Measurements from ENCODE around the gene SNAPC4. TPM values are rescaled to one million over a fixed set of nuclear protein-coding genes. Genes with fewer than 3 reads are reported as not detected.

SNAPC4 gene
- total RNA-seq, 1 experiment from 2014 or later = 8.9 TPM

DNA sequence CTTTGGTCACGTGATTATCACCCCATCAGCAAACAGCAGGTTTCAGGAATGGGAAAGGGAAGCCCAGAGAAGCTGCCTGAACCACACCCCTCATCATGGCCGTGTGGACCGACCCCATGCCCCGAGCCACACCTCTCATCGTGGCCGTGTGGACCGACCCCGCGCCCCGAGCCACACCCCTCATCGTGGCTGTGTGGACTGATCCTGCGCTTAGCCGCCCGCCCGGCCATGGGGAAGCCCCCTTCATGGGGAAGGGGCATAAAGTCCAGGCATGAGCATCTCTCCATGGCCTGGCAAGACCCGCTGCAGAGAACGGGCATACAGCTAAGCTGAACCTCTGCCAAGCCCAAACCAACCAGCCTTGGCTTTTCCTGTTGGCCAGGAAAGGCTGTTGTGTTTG, 6.4 kb downstream of the SNAPC4 start:
- Histone ChIP-seq H3K4me1 (no peaks in the 10 kb centered on the region; the same call in 1 of the 2 replicates), H3K9me3 (replicated peaks) (no peaks in the 10 kb centered on the region), H3K27me3 (no peaks in the 10 kb centered on the region), H3K27ac (no peak overlapping the region), H3K36me3 (peaks cover 44% of the 10 kb centered on the region), H3K4me3 (no peak overlapping the region)
- no peak for DNase-seq

DNA sequence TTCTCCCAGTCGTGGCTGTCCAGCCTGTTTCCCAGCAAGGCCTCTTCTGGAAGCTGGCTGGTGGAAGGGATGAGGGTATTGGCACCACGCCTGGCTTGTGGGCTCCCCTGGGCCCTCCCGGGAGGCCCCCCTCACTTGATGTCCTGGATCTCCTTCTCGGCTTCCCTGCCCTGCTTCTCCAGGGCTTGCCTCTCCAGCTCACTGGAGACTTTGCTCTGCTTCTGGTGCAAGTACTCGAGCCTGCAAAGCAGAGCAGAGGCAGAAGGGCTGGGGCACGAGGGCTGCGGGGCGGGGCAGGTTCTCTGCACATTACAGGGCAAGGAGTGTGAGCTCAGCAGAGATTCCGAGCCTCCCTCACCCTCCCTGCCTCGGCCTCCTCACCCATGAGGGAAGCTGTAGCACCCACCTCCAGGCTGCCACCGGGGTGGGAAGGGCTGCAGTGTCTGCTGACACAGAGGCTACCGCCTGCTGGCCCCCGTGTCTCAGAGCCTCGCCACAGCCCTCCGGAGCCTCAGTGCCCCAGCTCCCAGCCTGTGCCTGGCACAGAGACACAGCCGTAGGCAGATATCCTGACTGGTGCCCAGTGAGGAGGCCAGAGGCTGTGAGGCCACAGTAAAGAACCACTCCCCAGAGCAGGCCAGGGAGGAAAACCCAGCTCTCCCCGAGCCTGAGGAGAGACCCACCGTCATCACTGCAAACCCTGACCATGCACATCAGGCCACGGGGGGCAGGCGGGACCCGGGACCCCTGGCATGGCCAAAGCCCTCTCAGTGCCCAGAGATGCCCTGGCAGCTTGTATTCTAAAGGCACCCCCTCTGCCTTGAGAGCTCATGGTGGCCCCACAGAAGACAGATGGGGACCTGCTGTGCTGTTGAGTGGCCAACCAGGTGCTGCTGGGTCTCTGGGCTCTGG, 7.2 kb downstream of the SNAPC4 start:
- no peaks in the 10 kb centered on the region for H3K4me1 ChIP-seq
- H3K9me3 ChIP-seq (replicated peaks) = no peaks in the 10 kb centered on the region
- no peaks in the 10 kb centered on the region for H3K27me3 ChIP-seq
- peaks cover 47% of the 10 kb centered on the region for H3K36me3 ChIP-seq
- H3K27ac ChIP-seq = no peak overlapping the region
- no peak overlapping the region for H3K4me3 ChIP-seq
- no peak for DNase-seq

GRCh38 chr9:136391737-136392537, 8.0 kb downstream of the SNAPC4 start:
- H3K4me3 ChIP-seq = no peak overlapping the region
- no peaks in the 10 kb centered on the region for H3K27me3 ChIP-seq
- H3K27ac ChIP-seq = no peak overlapping the region
- no peaks in the 10 kb centered on the region for H3K4me1 ChIP-seq
- no peak for DNase-seq
- peaks cover 54% of the 10 kb centered on the region for H3K36me3 ChIP-seq
- H3K9me3 ChIP-seq (replicated peaks) = no peaks in the 10 kb centered on the region

GRCh38 chr9:136389396-136389795, 10.6 kb downstream of the SNAPC4 start:
- H3K36me3 ChIP-seq = peaks cover 55% of the 10 kb centered on the region
- H3K27ac ChIP-seq = no peak overlapping the region
- H3K9me3 ChIP-seq (replicated peaks) = no peaks in the 10 kb centered on the region
- H3K4me3 ChIP-seq = no peak overlapping the region
- H3K27me3 ChIP-seq = no peaks in the 10 kb centered on the region
- no peaks in the 10 kb centered on the region for H3K4me1 ChIP-seq
- no peak for DNase-seq

DNA sequence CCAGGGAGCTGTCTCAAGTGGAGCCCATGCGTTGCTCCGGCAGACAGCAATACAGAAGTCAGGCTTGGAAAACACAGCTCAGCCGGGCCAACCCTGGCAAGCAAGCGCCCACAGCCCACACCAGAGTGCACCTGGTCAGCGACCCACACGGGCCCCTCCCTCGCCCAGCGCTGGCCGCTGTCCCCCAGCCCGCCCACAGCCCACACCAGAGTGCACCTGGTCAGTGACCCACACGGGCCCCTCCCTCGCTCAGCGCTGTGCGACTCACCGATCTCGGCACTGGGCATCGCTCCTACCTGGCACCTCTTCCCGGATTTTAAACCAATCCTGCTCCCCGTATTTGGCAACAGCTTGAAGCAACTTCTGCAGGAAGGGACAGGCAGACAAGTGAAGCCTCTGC, 12.8 kb downstream of the SNAPC4 start:
- no peak overlapping the region for H3K4me3 ChIP-seq
- H3K27me3 ChIP-seq = no peaks in the 10 kb centered on the region
- peaks cover 57% of the 10 kb centered on the region for H3K36me3 ChIP-seq

DNA sequence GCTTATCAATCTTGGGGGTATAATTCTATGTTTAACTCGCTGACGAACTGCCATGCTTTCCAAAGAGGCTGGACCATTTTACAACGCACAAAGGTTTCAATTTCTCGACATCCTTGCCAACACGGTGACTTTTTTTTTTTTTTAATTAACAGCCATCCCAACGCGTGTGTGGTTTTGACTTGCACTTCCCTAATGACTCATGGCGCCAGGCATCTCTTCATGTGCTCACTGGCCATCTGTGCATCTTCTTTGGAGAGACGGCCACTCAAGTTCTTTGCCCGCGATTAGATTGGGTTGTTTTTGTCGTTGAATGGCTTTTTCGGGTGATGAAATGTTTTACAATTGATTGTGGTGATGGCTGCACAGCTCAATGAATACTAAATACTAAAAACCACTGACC, 14.0 kb downstream of the SNAPC4 start:
- H3K27me3 ChIP-seq = no peaks in the 10 kb centered on the region
- DNase-seq = no peak
- H3K4me3 ChIP-seq = no peak overlapping the region
- H3K9me3 ChIP-seq (replicated peaks) = no peaks in the 10 kb centered on the region
- no peak overlapping the region for H3K27ac ChIP-seq
- H3K36me3 ChIP-seq = peaks cover 59% of the 10 kb centered on the region
- H3K4me1 ChIP-seq = no peaks in the 10 kb centered on the region

More for the DNA sequence above, 12.8 kb downstream of the SNAPC4 start:
- H3K4me1 ChIP-seq = no peaks in the 10 kb centered on the region
- no peaks in the 10 kb centered on the region for H3K9me3 ChIP-seq (replicated peaks)
- H3K27ac ChIP-seq = no peak overlapping the region
- DNase-seq = no peak

DNA sequence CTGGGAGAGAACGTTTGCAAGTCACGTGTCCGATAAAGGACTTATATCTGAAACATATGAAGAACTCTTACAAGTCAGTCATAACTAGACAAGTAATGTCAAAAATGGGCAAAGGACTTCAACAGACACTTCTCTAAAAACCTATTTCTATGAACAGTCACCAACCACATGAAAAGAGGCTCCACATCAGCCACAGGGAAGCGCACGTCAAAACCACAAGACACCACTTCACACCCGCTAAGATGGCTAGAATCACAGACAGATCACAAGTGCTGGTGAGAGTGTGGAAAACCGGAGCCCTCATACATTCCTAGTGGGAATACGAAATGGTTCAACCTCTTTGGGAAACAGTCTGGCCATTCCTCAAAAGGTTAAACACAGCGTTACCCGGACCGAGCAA, 15.0 kb downstream of the SNAPC4 start:
- Histone ChIP-seq H3K4me1 (no peaks in the 10 kb centered on the region), H3K27me3 (no peaks in the 10 kb centered on the region), H3K36me3 (peaks cover 58% of the 10 kb centered on the region), H3K4me3 (no peak overlapping the region), H3K27ac (no peak overlapping the region), H3K9me3 (replicated peaks) (no peaks in the 10 kb centered on the region)
- no peak for DNase-seq

DNA sequence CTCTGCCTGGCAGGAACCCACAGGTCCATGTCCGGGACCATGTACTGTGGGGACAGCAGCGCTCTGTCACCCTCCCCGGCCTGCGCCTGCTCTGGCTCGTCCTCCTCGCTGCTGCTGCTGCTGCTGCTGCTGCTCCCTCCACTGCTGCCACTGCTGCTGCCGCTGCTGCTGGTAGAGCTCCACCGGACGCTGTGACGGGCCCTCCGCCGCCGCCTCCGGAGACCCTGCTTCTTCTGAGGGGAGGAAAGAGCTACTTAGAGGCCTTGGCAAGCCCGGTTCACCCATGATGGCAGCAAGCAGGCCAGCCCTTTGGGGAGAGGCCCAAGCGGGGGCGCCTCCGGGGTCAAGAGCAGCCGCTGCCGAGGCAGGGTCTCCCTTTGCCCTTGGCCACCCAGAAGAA, 16.5 kb downstream of the SNAPC4 start:
- H3K9me3 ChIP-seq (replicated peaks) = no peaks in the 10 kb centered on the region
- H3K36me3 ChIP-seq = peaks cover 44% of the 10 kb centered on the region
- H3K4me1 ChIP-seq = no peaks in the 10 kb centered on the region
- H3K27me3 ChIP-seq = no peaks in the 10 kb centered on the region
- no peak for DNase-seq
- no peak overlapping the region for H3K27ac ChIP-seq
- no peak overlapping the region for H3K4me3 ChIP-seq

GRCh38 chr9:136381966-136382513, 17.9 kb downstream of the SNAPC4 start:
- H3K36me3 ChIP-seq = peaks cover 35% of the 10 kb centered on the region
- no peaks in the 10 kb centered on the region for H3K4me1 ChIP-seq
- no peaks in the 10 kb centered on the region for H3K9me3 ChIP-seq (replicated peaks)
- no peak for DNase-seq
- no peak overlapping the region for H3K4me3 ChIP-seq
- H3K27ac ChIP-seq = no peak overlapping the region
- no peaks in the 10 kb centered on the region for H3K27me3 ChIP-seq

DNA sequence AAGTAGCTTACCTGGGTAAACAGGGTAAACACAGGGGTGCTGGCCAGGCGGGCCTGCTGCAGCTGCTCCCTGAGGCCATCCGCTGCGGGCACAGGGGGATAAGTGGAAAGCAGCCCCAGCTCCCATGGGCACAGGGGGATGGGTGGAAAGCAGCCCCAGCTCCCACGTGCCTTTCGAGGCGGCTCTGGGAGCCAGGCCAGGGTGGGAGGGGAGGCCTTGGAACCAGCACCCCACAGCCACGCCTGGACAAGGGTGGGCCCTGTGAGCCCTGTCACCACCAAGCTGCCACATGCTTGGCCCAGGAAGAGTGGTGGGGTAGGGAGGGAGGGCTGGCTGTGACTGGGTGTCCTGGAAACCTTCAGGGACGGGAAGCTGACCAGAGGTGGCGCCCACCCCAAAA, 18.7 kb downstream of the SNAPC4 start:
- H3K36me3 ChIP-seq = peaks cover 29% of the 10 kb centered on the region
- DNase-seq = no peak
- H3K4me3 ChIP-seq = no peak overlapping the region

DNA sequence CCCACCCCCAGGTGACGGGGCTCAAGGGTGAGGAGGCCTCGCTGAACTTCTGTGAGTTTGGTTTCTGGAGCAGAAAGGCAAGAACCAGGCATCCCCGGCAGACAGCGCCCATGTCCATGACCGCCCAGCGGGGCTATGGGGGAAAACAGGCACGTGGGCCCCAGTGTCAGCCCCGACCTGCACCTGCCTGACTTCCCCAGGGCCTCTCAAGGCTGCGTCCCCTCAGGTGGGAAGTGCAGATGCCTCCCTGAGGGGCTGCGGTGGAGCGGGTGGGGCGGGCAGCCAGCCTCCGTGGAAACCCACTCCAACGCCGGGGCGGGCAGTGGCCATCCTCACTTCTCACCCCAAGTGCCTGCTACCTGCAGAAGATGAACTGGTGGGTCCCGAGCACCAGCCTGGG, 19.6 kb downstream of the SNAPC4 start:
- no peaks in the 10 kb centered on the region for H3K9me3 ChIP-seq (replicated peaks)
- H3K27me3 ChIP-seq = no peaks in the 10 kb centered on the region
- no peaks in the 10 kb centered on the region for H3K4me1 ChIP-seq
- peaks cover 22% of the 10 kb centered on the region for H3K36me3 ChIP-seq
- H3K27ac ChIP-seq = no peak overlapping the region
- DNase-seq = no peak
- H3K4me3 ChIP-seq = no peak overlapping the region

More for the DNA sequence above, 18.7 kb downstream of the SNAPC4 start:
- Histone ChIP-seq H3K4me1 (no peaks in the 10 kb centered on the region), H3K27ac (no peak overlapping the region), H3K9me3 (replicated peaks) (no peaks in the 10 kb centered on the region), H3K27me3 (no peaks in the 10 kb centered on the region)

DNA sequence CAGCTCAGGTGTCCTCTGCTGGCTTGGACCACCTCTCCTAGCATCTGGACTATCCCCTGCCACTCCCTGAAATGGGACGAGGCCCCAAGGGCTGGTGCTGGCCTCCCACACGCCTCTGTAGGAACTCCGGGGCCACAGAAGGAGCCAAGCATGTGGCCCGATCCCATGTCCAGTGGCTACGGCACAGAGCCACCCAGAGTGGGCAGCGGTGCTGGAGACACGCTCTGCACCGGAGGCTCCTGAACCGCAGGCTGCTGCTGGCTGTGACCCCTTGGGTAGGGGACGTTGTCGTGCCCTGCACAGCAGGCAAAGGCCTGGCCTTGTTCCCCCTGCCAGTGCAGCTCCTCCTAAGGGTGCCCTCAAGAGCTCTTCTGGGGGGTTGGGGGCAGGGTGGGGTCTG, 20.1 kb downstream of the SNAPC4 start:
- H3K4me3 ChIP-seq = no peak overlapping the region
- no peaks in the 10 kb centered on the region for H3K4me1 ChIP-seq
- no peaks in the 10 kb centered on the region for H3K27me3 ChIP-seq
- H3K27ac ChIP-seq = no peak overlapping the region
- H3K9me3 ChIP-seq (replicated peaks) = no peaks in the 10 kb centered on the region
- H3K36me3 ChIP-seq = peaks cover 22% of the 10 kb centered on the region
- DNase-seq = no peak

DNA sequence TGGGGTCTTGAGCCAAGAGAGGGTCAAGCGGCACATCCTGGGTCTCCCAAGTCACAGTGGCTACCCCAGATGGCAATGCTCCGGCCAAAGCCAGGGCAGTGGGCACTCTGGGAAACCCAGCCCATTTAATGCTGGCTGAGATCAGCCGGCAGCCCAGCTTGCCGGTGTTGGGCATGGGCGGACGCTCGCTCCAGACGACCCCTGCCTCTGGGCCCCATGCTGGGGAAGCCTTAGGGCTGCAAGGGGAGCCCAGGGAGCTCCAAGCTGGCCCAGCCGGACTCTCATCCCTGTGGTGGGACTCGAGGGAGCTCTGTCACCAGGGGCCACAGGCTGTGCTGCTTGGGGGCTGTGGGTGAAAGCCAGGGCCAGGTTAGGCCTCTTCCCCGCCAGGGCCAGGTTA, 20.6 kb downstream of the SNAPC4 start:
- Histone ChIP-seq H3K9me3 (replicated peaks) (no peaks in the 10 kb centered on the region), H3K27ac (no peak overlapping the region), H3K4me1 (no peaks in the 10 kb centered on the region), H3K27me3 (no peaks in the 10 kb centered on the region), H3K36me3 (peaks cover 22% of the 10 kb centered on the region), H3K4me3 (no peak overlapping the region)
- DNase-seq = no peak

GRCh38 chr9:136379003-136379287, 21.0 kb downstream of the SNAPC4 start:
- Histone ChIP-seq H3K27me3 (no peaks in the 10 kb centered on the region), H3K27ac (no peak overlapping the region), H3K4me1 (no peaks in the 10 kb centered on the region), H3K9me3 (replicated peaks) (no peaks in the 10 kb centered on the region), H3K4me3 (no peak overlapping the region), H3K36me3 (peaks cover 19% of the 10 kb centered on the region)
- DNase-seq = no peak

All from SJCRH30 (cell line).